Measurements from ENCODE around the gene ATG5. TPM values are rescaled to one million over a fixed set of nuclear protein-coding genes. Genes with fewer than 3 reads are reported as not detected.

ATG5 gene
- total RNA-seq, 1 donor: 12.1 TPM

DNA sequence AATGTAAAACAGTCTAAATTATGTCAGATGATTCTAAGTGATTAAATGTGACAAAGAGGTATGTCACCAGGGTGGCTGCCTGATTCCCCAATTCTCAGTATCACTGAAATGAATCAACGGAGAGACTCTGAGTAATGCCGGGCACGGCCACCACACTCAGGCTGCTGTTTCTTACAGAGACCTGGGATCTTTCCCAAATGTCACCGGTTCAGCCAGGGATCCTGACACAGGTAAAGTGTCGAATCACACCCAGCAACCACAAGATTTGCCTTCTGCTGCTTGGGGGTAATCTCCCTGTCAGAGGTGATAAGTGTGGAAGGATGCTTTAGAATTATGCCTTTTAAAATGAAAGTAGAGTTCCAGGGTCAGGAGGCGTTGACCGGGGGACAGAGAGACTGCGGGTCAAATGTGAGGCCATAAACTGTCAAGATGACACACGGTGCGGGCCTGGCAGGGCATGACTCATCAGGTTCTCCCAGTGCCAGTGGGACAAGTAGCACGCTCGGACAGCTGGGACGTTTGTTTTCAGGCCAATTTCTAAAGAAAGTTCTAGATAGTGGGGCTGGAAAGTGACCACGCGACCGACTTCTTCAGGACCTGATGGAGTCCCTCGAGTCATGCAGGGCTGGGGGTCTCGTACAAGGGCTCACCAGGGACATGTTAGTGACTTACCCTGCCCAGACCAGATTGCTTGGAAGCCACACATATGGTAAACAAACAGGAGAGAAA is 190.5 kb downstream of the ATG5 start:
- DNase-seq (ENCODE audit: low read depth in 2 of 3, low spot score in 2 of 3): no peak

Small RNAs within 50 kb of the gene (small RNA-seq; reads per million reads assigned to genes)
- gene RF00015 (not detected), gene RN7SL47P (not detected), gene RNU6-344P (not detected)

Other genes with a start within 250 kb of the ATG5 start
- 0.27 TPM for gene PRDM1, start 239.4 kb downstream of the ATG5 start, total RNA-seq
- 9.7 TPM for gene CRYBG1, start 35.0 kb upstream of the ATG5 start, total RNA-seq